ENCODE results near the gene RAB11FIP2. TPM values are rescaled to one million over a fixed set of nuclear protein-coding genes. Genes with fewer than 3 reads are reported as not detected.

RAB11FIP2 gene
- total RNA-seq, 4 donors from 2014 or later, result 40.0 to 98.6 (median 74.4) TPM

- H3K4me3 ChIP-seq, result no peak overlapping the region
- no peaks in the 10 kb centered on the region for H3K4me1 ChIP-seq
- H3K27me3 ChIP-seq, result no peaks in the 10 kb centered on the region
- H3K36me3 ChIP-seq, result no peaks in the 10 kb centered on the region
- H3K27ac ChIP-seq, result no peak overlapping the region
- no peak for TF ChIP-seq POLR2A (IDR thresholded peaks at IDR 0.05)
- H3K9me3 ChIP-seq, result no peaks in the 10 kb centered on the region
- intact Hi-C loops (cut with DNase I; ENCODE audit: low total_unique reads), result no loop called here
- no peak for DNase-seq
These were observed 6.1 kb upstream of the RAB11FIP2 start for GRCh38 chr10:118052816-118053215.

- no peak for DNase-seq
- intact Hi-C loops (cut with DNase I; ENCODE audit: low total_unique reads), result no loop called here
These were observed 1.1 kb upstream of the RAB11FIP2 start for GRCh38 chr10:118047880-118048279.

GRCh38 chr10:118047157-118047719 is 497 bp upstream of the RAB11FIP2 start:
- Histone ChIP-seq H3K36me3 (no peaks in the 10 kb centered on the region), H3K27ac (peak overlapping the region; percentile 97 to 99), H3K4me1 (no peaks in the 10 kb centered on the region), H3K9me3 (no peaks in the 10 kb centered on the region), H3K27me3 (no peaks in the 10 kb centered on the region), H3K4me3 (peak overlapping the region; percentile 72 to 95)
- DNase-seq, result peak; percentile 22 to 25
- no peak for TF ChIP-seq POLR2A (IDR thresholded peaks at IDR 0.05)
- no peak for TF ChIP-seq CTCF (IDR thresholded peaks at IDR 0.05)
- intact Hi-C loops (cut with DNase I; ENCODE audit: low total_unique reads), result no loop called here

More at GRCh38 chr10:118047880-118048279, 1.1 kb upstream of the RAB11FIP2 start:
- Histone ChIP-seq H3K4me3 (no peak overlapping the region), H3K9me3 (no peaks in the 10 kb centered on the region), H3K4me1 (no peaks in the 10 kb centered on the region), H3K27me3 (no peaks in the 10 kb centered on the region), H3K36me3 (no peaks in the 10 kb centered on the region), H3K27ac (peak overlapping the region; percentile 97 to 99)
- TF ChIP-seq CTCF (IDR thresholded peaks at IDR 0.05) (no peak), POLR2A (IDR thresholded peaks at IDR 0.05) (no peak)

- H3K27me3 ChIP-seq, result no peaks in the 10 kb centered on the region
- intact Hi-C loops (cut with DNase I; ENCODE audit: low total_unique reads), result no loop called here
- H3K9me3 ChIP-seq, result no peaks in the 10 kb centered on the region
- TF ChIP-seq POLR2A (IDR thresholded peaks at IDR 0.05), result no peak
- TF ChIP-seq CTCF (IDR thresholded peaks at IDR 0.05), result no peak
- no peaks in the 10 kb centered on the region for H3K36me3 ChIP-seq
- DNase-seq, result peak; percentile 65 to 76
- H3K4me1 ChIP-seq, result no peaks in the 10 kb centered on the region
- peak overlapping the region; percentile 97 to 99 for H3K27ac ChIP-seq
- peak overlapping the region; percentile 72 to 95 for H3K4me3 ChIP-seq
These were observed 825 bp downstream of the RAB11FIP2 start for GRCh38 chr10:118045837-118046394.

- DNase-seq, result no peak
- Histone ChIP-seq H3K4me3 (peak overlapping the region; percentile 72 to 95), H3K36me3 (no peaks in the 10 kb centered on the region), H3K27me3 (no peaks in the 10 kb centered on the region), H3K4me1 (no peaks in the 10 kb centered on the region), H3K9me3 (no peaks in the 10 kb centered on the region), H3K27ac (peak overlapping the region; percentile 97 to 99)
- intact Hi-C loops (cut with DNase I; ENCODE audit: low total_unique reads), result no loop called here
- TF ChIP-seq CTCF (IDR thresholded peaks at IDR 0.05) (no peak), POLR2A (IDR thresholded peaks at IDR 0.05) (no peak)
These were observed 1.4 kb downstream of the RAB11FIP2 start for GRCh38 chr10:118045158-118045836.

All from uterus (tissue), 4 donors.